Peyer's patch (tissue), 4 donors: ENCODE results near the gene NOX4.
"Not testable (repeated sequence)": the region's sequence is repeated elsewhere in the genome, so short reads cannot be mapped to it uniquely, and the experiment has no call there.

Experiments
- POLR2A ChIP-seq, 2 donors: fragments of 450-650 bp; IDR thresholded peaks; one replicate each; pipeline ENCODE4 v1.5.1; 2017; ENCODE audit warnings: antibody characterized with exemption in 2 of 2, mild to moderate bottlenecking in 2 of 2, moderate library complexity in 2 of 2
- TF ChIP-seq, protein P1 (sequence below), 6 experiments: fragments of 450-650 bp in 4 of 6; fragments of 200-600 bp in 2 of 6; sonication (generic) in 1 of 6; IDR thresholded peaks; one replicate each; pipeline ENCODE4 v1.5.1; 2017 to 2019; ENCODE audit warnings: antibody characterized with exemption in 6 of 6, mild to moderate bottlenecking in 3 of 6, moderate library complexity in 1 of 6

DNA sequence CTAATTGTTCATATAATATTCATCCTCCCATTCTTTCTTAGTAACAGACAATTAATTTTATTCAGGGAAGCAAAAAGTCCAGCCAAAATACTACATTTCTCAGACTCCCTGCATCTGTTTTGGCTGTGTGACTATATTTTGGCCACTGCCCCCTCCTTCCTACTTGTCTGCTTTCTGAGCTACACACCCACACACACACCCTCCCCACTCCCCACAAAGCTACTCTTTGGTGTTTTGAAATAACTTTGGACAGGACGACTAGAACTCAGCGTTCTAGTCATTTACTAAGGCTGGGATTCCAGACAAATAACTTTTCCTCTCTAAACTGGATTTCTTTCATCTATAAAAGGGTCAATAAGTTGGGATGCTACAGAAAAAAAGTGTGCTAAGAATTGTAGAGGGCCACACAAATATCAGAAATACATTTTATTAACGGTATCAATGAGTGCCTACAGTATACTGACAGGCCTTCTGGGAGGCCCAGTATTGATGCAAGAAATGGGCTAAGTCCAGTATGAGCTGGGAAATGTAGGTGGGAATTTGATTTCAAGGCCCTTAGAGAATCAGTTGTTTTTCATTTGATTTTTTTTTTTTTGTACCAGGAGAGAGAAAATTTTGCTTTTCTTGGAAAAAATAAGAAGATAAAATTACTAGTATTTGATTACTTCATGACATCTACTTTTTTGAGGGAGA, 148.1 kb downstream of the NOX4 start:
- TF ChIP-seq POLR2A (IDR thresholded peaks at IDR 0.05): not testable (repeated sequence)
- TF ChIP-seq, protein P1, sequence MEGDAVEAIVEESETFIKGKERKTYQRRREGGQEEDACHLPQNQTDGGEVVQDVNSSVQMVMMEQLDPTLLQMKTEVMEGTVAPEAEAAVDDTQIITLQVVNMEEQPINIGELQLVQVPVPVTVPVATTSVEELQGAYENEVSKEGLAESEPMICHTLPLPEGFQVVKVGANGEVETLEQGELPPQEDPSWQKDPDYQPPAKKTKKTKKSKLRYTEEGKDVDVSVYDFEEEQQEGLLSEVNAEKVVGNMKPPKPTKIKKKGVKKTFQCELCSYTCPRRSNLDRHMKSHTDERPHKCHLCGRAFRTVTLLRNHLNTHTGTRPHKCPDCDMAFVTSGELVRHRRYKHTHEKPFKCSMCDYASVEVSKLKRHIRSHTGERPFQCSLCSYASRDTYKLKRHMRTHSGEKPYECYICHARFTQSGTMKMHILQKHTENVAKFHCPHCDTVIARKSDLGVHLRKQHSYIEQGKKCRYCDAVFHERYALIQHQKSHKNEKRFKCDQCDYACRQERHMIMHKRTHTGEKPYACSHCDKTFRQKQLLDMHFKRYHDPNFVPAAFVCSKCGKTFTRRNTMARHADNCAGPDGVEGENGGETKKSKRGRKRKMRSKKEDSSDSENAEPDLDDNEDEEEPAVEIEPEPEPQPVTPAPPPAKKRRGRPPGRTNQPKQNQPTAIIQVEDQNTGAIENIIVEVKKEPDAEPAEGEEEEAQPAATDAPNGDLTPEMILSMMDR (IDR thresholded peaks at IDR 0.05): not testable (repeated sequence)
